GM18873 (cell line): Measurements from ENCODE around the gene GLRX5.

Experiments used
- ATAC-seq: cut with Tn5 transposase; IDR thresholded peaks from one replicate; pipeline ENCODE4 v1.9.1; 2021; ENCODE audit warnings: mild to moderate bottlenecking, moderate library complexity, moderate number of reproducible peaks; ENCODE audit not compliant: unreplicated experiment, low FRiP score

Gene GLRX5

DNA sequence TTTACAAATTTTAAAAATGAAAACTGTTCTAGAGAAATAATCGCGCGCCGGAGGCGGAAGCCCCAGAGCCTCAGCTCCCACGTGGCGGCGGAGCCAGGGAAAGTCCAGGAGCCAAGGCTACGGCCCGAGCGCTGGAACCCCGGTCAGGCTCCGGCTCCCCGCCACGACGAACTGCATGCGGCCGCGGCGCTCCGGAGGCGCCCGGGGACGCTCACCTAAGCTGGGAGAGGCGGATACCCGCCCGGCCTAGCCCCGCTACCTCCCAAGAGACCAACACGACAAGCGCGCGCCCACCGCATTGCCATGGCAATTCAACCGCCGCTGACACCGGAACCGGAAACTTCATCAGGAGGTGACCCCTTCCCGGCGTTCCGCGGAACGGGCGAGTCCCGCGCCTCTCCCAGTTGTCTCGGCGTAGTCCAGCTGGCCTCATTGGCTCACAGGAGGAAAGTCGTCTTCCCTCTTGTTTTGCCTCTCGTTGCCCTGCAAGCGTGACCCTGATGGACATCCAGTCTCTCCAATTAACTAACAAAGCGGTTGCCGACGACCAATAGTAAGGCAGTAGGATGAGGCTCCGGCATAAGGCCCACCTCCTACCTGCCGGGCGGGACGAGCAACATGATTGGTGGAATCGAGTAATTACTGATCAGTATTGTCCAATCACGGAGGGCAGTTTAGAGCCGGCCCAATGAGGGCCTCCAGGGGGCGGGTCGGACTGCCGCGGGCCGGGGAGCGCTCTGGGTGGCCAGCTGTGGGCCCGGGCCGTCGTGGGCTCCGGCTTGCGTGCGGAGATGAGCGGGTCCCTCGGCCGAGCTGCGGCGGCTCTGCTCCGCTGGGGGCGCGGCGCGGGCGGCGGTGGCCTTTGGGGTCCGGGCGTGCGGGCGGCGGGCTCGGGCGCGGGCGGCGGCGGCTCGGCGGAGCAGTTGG, at the start of gene GLRX5:
TSS of gene GLRX5 (plus strand) at position 752 of the 927 bp plus-strand sequence. CDS start at position 792, 40 bp downstream.
- peak; percentile 95 for ATAC-seq

DNA sequence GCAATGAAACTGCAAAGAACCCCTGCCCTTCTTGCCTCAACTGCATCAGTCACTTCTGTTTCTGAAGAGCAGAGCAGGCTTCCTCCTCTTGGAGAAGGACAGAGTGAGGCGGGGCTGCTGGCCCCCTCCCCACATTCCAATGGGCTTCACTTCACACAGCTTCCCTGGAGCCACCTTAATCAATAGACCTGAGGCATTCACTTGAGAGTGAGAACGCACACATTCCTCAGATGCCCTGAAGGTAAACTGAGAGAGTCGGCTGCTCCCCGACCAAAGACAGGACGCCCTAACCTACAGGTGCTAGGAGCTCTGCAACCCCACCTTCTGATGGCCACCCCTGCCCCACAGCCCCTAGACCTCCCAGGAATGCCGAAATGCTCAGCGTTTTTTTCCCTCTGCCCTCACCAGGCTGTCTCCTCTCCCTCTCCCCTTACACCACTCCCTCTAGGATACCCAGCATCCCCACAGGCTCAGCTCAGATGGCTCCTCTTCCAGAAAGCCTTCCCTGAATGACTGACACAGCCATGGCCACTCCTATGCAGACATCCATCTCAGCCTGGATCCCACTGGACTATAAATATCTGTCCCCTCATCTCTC, 49.5 kb upstream of the GLRX5 start:
- no peak for ATAC-seq

DNA sequence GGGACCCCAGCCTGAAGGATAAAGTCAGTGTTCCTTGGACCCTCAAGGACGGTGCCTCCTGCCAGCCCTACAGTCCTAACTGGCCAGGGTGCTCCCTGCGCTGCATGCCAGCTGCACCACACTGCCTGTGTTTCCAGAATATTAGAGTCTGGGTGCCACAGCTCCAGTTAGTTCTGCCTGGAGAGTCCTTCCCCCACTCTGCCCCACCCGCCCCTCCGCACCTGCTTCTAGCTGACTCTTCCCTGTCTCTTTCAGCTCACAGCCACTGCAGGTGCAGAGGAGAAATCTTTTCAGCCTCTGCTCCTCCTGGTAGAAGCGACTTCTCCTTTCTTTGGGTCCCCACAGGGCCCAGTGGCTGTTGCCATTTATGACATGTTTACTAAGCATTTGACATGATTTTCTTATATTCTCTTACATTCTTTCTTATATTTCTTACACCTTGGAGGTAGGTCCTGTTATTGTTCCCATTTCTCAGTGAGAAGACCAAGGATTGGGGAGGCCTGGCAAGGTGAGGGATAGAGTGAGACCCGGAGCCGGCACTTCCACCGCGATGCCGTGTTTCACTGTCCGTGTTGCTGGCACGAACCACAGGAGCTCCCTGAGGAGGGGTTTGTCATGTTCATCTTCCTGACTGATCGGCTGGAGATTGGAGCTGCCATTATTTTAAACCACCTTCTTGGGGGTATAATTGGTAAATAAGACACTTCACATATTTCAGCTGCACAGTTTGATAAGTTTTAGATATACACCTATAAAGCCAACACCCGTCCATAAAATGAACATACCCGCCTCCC, 47.8 kb upstream of the GLRX5 start:
- ATAC-seq = no peak

DNA sequence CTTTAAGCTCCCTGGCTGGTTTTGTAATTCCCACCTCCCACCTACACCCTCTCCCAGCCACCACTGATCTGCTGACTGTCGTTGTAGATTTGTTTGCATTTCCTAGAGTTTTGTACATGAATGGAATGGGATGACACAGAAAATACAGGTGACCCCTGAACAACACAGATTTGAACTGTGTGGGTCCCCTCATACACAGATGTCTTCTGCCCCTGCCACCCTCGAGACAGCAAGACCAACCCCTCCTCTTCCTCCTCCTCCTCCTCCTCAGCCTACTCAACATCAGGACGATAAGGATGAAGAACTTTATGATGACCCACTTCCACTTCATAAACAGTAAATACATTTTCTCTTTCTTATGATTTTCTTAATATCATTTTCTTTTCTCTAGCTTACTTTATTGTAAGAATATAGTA, 47.2 kb upstream of the GLRX5 start:
- no peak for ATAC-seq

DNA sequence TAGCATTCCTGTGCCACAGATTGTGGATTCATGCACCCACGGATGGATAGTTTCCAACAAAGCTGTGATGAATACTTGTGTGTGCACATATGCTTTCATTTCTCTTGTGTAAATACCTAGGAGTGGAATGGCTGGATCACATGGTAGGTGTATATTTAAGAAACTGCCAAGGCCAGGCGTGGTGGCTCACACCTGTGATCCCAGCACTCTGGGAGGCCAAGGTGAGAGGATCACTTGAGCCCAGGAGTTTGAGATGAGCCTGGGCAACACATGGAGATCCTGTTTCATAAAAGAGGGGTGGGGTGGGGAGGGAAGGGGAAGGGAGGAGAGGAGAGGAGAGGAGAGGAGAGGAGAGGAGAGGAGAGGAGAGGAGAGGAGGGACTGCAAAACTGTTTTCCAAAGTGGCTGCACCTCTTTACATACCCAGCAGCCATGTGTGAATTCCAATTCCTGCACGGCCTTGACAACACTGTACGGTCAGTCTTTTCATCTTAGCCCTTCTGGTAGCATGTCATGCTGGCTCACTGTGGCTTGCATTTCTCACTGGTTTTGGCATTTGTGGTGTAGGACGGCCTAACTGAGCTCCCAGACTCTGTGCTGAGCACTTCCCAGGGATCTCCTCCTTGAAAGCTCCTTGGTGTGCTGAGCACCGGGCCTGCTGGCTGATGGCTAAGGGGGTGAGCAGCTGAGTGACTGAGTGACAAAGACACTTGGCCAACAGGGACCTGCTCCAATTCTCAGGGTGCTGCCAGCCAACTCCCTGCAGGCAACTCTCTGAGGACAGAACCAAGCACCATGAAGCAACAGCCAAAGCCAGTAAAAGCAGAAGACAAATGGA, 46.3 kb upstream of the GLRX5 start:
- ATAC-seq = no peak

DNA sequence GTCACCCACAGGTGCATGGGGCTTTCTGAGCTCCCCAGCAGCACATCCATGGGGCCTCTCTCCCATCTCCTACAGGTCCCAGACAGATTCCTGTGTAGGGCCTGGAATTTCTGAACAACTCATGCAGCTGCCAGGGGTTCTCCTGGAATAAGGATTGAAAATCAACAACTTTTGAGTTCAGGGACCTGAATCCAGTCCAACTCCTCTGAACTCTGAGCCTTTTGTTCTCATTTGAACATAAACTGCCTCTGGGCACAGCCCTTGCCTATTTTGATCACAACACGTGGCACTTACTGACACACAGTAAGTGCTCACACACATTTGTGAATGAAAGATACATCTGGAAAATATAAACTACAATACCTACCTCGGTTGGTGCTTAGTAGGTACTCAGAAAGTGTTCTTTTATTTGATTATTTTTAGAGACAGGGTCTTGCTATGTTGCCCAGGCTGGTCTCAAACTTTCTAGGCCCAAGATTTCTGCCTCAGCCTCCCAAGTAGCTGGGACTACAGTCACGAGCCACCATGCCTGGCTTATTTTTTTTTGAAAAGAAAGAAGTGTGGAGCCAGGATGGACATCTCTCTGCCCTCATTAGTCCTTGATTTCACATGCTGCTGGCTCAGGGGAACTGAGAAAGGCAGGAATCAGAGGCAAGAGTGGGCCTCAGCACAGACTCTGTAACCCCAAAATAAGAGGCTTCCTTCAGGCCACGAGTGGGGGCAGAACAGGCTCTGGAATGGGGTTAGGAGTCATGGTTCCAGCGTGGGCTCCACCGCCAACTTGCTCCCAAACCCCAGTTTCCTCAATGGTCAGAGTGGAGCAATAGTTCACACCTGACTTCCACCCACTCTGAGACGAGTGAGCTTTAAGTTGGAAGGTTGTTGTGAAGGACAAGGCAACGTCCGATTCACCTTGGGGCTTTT, 45.4 kb upstream of the GLRX5 start:
- ATAC-seq = no peak

DNA sequence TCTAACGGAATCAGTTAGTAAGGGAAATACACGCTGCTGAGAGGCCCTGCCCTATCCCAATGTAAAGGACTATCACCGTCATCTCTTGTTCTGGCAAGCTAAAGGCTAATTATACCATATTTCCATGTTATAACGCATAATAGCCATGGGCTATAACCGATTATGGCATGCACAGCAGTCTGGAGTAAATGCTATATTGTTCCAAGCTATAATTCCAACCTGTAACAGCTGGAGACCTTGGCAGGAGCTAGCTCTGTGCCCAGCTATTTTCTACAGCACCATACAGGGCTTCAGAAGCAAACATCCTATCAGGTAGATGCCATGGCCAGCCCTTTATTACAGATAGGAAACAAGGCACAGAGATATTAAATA, 44.7 kb upstream of the GLRX5 start:
- ATAC-seq = no peak

DNA sequence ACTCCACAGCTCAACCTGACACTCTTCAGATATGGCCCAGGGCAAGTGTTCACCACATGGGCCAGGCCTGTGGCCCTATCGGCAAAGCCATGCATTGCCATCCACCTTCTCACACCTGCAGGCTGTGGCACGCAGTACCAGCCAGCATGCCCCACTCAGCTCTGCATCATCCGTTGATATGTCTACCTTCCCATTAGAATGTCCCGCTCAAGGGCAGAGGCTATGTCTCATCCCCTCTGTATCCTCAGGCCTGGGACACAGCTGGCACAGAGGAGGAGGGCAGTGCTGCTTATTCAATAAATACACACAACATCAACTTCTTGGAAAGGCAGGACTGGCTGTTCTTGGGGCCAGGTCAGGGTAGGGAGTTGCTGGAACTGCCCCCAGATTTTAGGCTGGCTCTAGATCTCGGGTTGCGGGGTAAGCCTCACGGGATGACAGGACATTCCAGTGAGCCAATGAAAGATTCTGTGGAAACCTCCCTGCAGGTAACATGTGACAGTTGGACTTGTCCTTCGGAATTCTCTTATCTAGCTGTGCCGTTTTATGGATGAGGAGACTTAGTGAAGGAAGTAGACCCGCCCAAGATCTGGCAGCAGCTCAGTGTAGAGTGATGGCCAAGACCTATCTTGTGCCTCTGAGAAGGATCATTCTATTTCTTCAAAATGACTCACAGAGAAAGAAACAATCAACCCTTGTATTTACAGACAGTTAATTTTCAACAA, 44.0 kb upstream of the GLRX5 start:
- ATAC-seq = no peak

DNA sequence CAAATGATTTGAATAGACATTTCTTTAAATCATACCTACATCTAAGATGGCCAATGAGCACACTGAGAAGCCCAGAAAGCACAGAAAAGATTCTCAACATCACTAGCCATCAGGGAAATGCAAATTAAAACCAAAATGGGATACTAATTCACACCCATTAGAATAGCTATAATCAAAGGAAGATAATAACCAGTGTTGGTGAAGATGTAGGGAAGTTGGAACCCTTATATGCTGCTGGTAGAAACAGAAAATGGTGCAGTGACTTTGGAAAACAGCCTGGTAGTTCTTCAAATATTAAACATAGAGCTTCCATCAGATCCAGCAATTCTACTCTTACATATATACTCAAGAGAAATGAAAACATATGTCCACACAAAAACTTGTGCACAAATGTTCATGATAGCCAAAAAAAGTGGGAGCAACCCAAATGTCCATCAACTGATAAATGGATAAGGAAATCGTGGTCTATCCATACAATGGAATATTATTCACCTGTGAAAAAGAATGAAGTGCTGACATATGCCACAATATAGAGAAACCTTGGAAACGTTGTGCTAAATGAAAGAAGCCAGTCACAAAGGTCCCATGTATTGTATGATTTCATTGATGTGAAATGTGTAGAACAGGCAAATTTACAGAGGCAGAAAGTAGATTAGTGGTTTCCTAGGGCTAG, 42.8 kb upstream of the GLRX5 start:
- no peak for ATAC-seq

DNA sequence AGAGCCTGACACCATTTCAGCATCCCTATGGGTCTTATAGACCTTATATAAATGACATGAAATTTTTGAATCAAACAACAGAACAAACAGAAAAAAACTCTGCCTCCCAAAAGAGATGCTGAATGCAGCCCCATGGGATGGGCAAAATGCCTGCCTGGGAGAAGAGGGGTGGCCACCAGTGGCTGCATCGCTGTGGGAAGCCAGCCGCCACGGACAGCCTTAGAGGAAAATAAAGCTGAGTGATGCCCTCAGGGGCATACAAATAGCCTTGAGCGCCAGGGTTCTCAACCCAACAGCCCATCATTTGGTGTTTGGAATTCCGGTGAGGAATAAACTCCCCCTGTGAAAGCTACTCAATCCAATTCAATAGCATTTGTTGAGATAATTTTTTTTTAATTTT, 41.3 kb upstream of the GLRX5 start:
- no peak for ATAC-seq

DNA sequence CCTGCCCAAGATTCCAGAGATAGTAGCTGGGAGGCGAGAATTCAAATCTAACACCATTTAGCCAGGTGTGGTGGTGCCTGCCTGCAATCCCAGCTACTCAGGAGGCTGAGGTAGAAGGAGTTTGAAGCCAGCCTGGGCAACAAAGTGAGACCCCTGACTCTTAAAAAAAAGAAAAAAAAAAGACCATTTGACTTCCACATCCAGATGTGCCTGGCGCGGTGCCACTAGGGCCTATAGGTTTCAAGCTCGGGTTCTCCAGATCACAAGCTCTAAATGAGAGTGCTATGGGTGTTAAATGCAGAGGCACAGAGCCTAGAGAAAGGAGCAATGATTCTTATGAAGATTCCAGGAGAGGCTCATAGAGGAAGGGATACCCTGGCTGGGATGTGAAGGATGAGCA, 40.9 kb upstream of the GLRX5 start:
- no peak for ATAC-seq

DNA sequence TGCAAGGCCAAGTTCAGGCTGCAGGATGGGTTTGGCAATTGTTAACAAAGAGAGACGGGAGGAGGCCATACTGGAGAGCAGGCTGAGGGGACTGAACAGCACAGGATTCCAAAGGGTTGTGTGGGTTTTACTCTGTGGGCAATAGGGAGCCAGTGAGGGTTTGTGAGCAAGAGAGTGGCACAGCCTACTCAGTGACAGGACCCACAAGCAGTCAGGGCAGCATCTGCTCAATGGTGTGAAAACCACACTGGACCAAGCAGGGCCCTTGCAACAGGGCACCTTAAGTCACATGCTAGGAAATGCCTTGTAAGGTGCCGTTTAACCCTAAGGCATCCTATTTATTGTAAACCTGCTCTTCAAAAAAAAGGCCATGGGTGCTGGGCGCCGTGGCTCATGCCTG, 40.4 kb upstream of the GLRX5 start:
- ATAC-seq = no peak

DNA sequence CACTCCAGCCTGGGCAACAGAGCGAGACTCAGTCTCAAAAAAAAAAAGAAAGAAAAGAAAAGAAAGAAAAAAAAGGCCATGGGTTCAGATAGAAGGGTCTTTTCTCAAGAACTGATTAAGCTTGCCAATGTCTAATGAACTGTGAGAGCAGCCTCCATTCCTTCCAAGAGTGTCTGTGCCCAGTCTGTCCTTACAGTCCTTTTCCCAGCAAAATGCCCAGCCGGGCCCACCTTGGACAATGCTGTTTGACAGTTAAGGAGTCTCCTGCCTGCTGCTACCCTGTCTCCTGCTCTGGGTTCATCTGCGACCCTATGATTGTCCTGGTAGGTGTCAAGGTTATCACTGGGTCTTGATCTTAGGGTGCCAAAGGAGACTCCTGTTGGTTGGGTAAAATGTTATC, 39.8 kb upstream of the GLRX5 start:
- ATAC-seq = no peak

DNA sequence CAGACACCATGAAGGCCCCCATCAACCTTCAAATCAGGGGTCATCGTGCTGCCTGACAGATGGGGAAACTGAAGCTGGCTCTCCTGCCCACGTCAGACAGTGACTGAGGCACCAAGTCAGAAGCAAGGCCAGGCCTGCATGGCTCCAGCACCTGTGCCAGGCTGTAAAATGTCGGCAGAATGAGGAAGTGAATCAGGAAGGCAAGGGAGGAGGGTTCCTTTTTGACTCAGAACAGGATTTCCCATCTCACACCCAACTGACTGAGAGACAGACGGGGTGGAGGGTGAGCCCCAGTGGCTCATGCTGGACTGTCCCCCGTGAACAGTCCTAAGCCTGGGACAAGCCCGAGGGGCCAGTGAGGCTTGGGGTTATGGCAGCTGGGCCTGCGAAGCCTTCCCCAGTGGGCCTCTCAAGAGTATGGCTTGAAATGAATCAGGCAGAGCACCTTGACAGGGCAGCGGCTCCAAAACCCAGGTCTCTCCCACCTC, 39.3 kb upstream of the GLRX5 start:
- peak; percentile 89 for ATAC-seq

DNA sequence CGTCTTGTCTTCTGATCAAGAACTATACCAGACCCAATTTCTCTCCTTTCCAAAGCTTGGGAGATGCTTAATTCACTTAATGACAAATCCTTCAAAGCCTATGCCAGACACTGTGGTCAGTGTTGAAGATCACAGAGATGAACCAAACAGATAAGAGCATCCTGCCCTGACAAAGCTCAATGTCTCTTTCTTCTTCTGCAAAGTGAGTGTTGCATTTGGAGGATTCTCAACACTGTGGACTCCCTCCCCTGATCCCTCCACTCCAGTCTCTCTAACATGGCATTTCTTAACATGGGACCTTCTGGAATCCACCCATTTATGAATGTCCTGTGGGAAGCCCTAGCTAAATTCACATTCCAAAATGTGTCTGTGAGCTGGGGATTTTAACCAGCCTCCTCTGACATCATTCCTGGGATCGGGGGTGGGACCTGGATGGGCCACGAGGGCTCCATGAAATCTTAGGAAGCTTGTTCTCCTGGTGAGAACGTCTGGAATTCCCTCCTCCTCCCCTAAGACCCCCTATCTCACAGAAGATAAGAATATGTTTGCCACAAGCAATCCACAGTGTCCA, 38.7 kb upstream of the GLRX5 start:
- no peak for ATAC-seq

DNA sequence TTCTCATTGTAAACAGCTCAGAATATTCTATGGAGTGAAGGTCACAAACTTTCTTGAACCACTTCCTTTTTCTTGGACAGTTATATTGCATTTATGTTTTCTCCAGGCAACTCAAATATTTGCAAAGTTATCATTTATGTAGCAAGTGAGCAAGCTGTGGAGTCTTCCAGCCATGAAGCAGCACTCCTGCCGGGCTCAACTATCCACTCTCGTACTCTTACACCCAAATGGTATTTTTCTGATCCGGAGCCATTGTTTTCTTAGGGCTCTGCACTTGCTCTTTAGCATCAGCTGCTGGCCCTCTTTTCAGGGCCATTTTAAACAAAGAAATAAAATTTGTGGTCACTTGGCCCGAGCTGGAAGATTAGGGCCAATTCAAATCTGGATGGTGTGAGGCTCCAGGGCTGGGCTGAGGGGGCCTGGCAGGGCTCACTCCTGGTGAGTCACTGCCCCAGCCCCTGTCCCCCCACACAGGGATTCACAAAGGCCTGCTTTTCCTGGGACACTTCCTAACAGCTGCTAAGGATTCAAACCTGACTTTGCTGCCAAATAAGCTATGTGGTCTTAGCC, 38.1 kb upstream of the GLRX5 start:
- ATAC-seq = no peak

DNA sequence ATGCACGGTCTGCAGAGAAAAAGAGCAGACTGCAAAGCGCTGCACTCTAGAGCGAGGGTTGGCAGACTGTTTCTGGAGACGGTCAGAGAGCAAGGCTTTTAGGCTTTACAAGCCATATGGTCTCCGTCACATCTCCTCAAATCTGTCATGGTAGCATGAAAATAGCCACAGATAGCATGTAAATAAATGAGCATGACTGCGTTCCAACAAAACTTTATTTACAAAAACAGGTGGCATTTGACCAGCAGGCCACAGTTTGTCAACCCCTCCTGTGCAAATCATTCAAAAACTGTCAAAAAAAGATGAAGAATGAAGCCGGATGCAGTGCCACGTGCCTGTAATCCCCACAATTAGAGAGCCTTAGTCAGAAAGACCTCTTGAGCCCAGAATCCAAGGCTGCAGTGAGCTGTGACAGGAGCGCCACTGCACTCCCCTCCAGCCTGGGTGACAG, 37.3 kb upstream of the GLRX5 start:
- ATAC-seq = no peak
